ENCODE data around the gene BABAM1.
"Not testable (repeated sequence)": the region's sequence is repeated elsewhere in the genome, so short reads cannot be mapped to it uniquely, and the experiment has no call there.

BABAM1 gene

DNA sequence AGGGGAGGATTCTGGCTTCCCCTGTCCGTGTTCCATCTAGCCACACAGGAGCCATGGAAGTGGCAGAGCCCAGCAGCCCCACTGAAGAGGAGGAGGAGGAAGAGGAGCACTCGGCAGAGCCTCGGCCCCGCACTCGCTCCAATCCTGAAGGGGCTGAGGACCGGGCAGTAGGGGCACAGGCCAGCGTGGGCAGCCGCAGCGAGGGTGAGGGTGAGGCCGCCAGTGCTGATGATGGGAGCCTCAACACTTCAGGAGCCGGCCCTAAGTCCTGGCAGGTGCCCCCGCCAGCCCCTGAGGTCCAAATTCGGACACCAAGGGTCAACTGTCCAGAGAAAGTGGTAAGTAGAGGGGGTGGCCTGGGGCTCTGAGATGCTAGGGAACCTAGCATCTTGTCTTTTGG is 1.5 kb downstream of the BABAM1 start:
- DNase-seq (ENCODE audit: low spot score): no peak

DNA sequence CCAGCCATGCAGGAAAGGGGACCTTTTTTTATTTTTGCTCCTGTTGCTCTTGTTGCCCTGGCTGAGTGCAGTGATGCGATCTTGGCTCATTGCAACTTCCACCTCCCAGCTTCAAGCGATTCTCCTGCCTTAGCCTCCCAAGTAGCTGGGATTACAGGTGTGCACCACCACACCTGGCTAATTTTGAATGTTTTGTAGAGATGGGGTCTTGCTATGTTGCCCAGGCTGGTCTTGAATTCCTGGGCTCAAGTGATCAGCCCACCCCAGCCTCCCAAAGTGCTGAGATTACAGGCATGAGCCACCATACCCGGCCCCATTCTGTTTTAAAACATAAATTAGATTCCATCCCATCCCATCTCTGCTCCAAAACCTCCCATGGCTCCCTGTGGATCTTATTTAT is 7.6 kb downstream of the BABAM1 start:
- DNase-seq (ENCODE audit: low spot score): not testable (repeated sequence)

DNA sequence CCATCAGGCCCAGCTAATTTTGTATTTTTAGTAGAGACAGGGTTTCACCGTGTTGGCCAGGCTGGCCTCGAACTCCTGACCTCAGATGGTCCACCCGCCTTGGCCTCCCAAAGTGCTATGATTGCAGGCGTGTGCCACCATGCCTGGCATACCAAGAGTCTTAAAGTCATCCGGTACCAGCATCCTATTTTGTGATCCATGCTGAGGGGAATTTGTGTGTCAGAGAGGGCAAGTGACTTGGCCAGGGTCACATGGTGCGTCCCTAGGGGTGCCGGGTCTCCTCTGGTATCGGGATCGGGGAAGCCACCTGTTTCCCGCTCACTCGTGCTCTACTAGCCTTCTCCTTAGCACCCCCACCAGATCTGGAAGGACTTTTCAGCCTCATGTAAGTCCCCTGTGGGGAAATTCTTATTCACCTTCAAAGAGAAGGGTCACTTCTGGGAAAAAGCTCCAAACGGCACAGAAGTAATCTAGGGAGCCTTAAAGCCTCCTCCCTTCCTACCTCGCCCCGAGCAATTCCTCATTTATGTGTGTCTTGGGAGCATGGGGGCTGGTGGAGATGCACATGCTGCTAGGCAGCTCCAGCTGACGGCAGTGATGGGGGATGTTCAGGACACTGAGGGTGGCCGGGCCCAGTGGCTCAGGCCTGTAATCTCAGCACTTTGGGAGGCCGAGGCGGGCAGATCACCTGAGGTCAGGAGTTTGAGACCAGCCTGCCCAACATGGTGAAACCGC is 8.4 kb downstream of the BABAM1 start:
- no peak for DNase-seq (ENCODE audit: low spot score)

DNA sequence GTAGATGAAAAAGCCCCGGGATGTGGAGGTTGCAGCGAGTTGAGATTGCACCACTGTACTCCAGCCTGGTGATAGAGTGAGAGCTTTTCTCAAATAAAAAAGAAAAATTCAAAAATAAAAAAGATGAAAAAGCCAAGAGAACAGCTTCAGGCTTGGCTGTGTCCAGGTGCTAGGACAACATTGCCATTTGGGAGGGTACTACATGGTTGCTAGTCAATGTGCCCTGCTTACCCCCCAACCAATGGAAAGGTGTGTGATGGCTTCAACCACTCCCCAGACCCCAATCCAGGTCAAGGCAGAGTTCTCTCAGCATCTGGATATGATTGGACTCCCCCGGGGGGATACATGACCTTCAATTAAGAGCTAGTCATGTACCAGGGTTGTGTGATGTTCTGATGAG is 12.2 kb downstream of the BABAM1 start:
- no peak for DNase-seq (ENCODE audit: low spot score)

DNA sequence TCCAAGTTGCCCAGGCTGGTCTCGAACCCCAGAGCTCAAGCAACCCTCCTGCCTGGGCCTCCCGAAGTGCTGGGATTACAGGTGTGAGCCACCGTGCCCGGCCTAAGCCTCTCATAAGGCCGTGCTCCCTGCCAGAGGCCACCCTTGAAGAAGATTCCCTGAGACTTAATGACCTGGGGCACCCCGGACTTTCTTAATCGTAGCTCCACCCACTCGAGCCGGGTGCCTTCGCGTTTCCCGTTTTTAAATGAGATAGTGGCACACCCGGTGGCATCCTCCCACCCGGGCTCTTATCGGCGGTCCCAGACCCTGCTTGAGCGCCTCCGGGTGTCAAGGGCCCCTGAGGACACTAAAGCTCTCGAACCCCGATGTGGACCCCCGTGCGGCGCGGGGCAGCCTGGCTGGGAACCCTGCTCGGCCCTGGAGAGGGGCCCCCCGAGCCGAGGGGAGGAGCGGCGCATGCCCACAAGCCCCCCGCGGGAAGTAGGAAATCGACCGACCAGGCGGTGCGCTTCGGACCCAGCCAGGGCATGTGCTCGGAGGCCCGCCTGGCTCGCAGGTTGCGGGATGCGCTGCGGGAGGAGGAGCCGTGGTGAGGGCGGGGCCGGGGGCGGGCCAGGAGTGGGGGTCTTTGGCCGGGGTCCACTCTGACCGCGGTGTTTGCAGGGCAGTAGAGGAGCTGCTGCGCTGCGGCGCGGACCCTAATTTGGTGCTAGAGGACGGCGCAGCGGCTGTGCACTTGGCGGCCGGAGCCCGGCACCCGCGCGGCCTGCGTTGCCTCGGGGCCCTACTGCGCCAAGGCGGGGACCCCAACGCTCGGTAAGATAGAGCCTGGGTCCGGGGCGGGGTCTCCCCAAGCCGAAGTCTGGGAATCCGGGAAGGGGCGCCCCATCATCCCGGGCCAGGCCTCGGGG is 14.4 kb downstream of the BABAM1 start, which contains the start of gene ANKLE1:
TSS of gene ANKLE1 (plus strand) at position 511 of the 914 bp plus-strand sequence. CDS start at position 531, 20 bp downstream.
- DNase-seq (ENCODE audit: low spot score): no peak

DNA sequence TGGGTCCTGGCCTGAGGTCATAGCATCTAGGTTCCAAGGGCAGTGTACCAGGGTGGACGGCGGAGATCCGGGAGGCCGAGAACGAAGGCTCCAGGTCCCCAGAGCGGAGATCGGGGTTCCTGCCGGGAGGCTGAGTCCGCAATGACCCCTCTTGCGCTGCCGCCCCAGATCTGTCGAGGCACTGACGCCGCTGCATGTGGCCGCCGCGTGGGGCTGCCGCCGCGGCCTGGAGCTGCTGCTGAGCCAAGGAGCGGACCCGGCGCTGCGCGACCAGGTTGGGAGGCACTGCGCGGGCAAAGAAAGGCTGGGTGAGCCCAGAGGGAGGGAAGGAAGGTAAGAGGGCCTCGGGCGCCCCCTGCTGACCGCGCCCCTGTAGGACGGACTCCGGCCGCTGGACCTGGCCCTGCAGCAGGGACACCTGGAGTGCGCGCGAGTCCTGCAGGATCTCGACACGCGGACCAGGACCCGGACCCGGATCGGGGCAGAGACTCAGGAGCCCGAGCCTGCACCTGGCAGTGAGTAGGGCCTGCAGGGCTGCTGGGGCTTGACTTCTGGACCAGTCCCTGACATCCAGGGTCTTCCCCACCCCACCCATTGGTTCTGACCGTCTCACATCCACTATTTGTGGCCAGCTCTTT is 15.4 kb downstream of the BABAM1 start:
- DNase-seq (ENCODE audit: low spot score): peak; percentile 82

DNA sequence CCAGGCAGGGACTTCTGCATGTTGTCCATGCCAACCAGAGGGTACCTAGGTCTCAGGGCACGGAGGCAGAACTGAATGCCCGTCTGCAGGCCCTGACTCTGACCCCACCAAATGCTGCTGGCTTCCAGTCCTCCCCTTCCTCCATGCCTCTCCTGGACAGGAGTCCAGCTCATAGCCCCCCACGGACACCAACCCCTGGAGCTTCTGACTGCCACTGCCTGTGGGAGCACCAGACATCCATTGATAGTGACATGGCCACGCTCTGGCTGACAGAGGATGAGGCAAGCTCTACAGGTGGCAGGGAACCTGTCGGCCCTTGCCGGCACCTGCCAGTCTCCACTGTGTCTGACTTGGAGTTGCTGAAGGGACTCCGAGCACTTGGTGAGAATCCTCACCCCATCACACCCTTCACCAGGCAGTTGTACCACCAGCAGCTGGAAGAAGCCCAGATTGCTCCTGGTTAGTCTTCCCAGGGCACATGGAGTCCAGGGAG is 16.3 kb downstream of the BABAM1 start:
- DNase-seq (ENCODE audit: low spot score): no peak

DNA sequence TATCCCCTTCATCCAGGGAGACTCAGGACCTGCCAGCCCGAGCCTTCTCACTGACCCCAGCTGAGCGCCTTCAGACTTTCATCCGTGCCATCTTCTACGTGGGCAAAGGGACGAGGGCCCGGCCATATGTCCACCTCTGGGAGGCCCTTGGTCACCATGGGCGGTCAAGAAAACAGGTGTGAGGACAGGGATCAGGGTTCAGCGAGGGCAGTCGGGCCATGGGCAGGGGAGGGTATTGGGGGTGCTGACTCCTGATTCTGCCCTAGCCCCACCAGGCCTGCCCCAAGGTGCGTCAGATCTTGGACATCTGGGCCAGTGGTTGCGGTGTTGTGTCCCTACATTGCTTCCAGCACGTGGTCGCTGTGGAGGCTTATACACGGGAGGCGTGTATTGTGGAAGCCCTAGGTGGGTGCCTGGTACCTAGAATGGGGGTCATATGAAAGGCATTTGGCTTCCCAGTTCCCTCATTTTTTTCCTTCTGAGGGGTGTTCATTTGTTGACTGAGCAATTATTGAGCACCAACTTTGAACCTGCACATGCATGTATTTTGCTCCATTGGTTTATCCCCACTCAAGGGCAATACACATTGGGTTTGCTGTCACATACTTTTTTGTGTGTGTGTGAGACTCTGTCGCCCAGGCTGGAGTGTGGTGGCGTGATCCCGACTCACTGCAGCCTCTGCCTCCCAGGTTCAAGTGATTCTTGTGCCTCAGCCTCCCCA is 18.3 kb downstream of the BABAM1 start:
- DNase-seq (ENCODE audit: low spot score): no peak

DNA sequence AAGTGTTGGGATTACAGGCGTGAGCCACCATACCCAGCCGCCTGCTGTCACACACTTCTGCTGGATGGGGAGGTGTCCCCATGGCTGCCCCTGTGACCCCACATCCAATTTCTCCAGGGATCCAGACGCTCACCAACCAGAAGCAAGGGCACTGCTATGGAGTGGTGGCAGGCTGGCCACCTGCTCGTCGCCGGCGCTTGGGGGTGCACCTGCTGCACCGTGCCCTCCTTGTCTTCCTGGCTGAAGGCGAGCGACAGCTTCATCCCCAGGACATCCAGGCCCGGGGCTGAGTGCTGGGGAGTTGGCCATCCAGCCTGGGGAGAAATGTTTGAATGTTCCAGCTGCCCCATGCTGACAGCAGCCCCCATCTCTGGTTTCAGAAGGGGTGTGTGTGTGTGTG is 19.0 kb downstream of the BABAM1 start:
- DNase-seq (ENCODE audit: low spot score): no peak

DNA sequence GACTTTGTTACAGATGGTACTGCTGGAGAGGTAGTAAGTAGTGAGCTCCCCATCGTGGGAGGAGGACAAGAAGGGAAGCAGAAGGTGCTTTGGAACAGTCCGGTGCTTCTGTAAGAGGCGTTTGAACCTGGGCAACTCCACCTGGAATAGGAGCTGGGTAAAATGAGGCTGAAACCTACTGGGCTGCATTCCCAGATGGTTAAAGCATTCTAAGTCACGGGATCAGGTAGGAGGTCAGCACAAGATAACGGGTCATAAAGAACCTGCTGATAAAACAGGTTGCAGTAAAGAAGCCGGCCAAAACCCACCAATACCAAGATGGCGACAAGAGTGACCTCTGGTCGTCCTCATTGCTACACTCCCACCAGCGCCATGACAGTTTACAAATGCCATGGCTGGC is 19.5 kb downstream of the BABAM1 start:
- DNase-seq (ENCODE audit: low spot score): no peak

DNA sequence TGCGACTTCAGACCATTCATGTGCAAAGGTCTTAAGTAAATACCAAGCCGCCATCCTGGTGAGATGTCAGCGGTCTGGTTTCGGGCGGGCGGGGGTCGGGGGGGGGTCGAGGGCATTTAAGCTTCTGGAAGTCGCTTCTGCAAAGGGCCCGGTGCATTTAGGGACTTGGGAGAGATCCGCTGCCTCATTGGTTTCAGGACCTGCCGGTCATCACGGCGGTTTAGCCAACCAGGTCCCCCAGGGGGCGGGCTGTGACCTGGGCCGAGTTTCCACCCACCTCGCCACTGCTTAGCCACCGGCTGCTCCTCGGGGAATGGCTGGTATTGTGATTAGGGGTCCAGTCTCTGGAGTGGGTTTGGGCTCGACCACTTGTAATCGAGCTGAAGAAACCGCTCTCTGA is 22.2 kb downstream of the BABAM1 start:
- DNase-seq (ENCODE audit: low spot score): peak; percentile 83

DNA sequence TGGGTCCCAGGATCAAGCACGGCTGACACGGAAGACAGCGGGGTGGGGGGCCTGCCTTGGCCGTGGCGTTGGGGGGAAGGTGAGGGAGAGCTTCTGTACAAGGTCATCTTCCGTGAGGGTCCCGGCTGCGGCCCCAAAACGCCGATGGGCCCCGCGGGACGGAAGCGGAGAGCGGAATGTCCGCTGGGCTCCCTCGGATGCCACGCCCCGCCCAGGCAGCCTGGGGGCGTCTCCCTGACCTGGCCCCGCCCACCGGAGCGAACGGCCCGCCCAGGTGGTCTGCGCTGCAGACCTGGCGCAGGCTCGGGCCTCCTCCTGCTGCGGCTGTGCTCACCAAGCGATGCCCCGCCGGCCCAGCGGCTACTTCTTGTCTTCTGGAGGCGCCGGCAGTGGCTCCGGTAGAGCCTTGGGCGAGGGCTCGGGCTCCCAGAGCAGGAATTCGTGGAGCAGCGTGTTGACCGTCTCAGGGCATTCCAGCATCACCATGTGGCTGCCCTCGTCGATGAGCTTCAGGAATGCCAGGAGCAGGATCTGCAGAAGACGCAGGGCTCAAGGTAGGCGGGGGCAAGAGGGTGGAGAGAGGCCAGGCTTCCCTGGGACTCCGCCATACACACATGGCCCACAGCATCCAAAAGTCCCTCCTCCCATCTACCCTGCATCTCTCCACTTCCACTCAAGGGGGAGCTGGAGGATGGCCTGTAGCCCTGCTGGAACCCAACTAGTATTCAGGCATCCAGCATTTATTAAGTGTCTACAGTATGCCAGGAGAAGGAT is 25.2 kb downstream of the BABAM1 start:
- peak; percentile 85 for DNase-seq (ENCODE audit: low spot score)

DNA sequence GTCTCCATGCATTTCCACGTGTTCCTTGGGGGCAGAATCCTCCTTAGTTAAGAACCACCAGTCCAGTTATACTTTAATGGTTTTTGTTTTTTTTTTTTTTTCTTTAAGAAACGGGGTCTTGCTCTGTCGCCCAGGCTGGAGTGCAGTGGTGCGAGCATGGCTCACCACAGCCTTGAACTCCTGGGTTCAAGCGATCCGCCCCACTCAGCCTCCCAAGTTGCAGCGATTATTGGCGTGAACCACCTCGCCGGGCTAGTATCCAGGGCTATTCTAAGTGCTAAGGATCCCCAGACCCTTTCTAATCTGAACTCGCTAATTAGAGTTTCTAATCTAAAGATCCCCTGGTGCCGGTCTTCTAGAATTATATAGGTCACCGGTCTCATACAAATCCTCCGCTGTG is 26.4 kb downstream of the BABAM1 start:
- DNase-seq (ENCODE audit: low spot score): no peak

DNA sequence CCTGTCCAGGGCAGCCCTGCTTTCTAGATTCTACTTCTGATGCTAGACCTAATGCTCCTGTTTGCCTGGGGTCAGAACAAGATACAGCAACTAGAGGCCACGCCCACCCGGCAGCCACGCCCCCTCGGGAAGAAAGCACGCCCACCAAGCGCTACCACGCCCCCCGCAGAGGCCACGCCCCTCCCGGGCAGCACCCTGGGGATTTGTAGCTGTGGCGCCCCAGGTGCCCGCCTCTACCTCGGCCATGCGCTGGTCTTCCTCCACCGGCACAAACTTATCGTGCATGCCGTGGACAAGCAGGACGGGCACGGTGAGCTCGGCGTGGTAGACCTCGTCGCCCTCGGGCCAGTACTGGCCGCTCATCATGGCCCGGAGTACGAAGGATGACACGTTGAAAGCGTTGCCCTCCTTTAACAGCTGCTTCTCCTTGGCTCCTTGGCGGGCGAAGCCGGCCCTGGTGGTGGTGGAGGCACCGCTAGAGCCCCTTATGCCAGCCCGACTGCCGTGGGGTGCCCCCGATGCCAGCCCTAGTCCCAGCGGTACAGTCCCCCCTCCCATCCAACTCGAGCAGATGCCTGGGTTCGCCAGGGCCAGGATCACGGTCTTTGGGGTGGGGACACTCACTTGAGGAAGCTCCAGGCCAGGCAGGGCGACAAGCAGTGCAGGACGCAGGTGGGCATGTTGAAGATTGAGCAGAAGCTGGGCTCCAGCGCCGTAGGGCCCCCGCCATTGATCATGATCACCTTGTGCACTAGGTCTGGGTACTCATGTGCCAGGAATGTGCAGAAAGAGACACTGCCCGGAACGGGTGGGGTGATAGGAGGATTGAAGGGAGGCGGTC is 27.0 kb downstream of the BABAM1 start:
- DNase-seq (ENCODE audit: low spot score): no peak

DNA sequence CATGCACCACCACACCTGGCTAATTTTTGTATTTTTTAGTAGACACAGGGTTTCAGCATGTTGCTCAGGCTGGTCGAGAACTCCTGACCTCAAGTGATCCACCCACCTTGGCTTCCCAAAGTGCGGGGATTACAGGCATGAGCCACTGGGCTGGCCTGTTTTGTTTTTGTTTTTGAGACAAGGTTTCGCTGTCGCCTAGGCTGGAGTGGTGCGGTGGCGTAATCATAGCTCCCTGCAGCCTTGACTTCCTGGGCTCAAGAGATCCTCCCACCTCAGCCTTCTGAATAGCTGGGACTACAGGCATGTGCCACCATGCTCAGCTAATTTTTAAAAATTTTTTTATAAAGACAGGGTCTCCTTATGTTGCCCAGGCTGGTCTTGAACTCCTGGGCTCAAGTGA is 28.3 kb downstream of the BABAM1 start:
- not testable (repeated sequence) for DNase-seq (ENCODE audit: low spot score)

DNA sequence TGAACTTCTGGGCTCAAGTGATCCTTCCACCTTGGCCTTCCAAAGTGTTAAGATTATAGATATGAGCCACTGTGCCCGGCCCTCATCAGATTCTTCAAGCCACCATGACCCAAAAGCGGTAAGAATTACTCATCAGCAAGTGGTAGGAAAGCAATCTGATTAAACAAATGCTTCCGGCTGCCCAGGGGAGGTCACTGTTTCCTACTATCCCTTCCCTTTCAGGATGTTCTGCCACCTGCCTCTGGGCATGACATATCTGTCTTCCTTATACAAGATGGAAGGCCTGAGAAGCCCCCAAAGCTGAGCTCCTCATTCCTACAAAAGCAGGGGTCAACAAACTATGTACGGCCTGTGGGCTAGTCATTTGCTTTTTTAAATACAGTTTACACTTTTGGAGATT is 29.0 kb downstream of the BABAM1 start:
- no peak for DNase-seq (ENCODE audit: low spot score)

DNA sequence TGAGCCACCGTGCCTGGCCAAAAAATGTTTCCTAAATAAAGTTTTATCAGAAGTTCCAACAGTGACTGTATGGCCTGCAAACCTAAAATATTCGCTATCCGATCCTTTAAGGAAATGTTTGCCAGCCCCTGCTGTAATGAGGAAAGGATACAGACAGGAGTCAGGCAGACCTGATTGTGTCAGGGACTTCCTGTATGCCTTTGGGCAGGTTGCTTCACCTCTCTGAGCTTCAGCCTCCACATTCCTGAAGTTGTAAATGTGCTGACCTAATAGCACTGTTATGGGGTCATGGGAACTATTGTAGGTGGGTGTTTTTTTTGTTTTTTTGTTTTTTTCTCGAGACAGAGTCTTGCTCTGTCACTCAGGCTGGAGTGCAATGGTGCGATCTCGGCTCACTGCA is 29.7 kb downstream of the BABAM1 start:
- no peak for DNase-seq (ENCODE audit: low spot score)

DNA sequence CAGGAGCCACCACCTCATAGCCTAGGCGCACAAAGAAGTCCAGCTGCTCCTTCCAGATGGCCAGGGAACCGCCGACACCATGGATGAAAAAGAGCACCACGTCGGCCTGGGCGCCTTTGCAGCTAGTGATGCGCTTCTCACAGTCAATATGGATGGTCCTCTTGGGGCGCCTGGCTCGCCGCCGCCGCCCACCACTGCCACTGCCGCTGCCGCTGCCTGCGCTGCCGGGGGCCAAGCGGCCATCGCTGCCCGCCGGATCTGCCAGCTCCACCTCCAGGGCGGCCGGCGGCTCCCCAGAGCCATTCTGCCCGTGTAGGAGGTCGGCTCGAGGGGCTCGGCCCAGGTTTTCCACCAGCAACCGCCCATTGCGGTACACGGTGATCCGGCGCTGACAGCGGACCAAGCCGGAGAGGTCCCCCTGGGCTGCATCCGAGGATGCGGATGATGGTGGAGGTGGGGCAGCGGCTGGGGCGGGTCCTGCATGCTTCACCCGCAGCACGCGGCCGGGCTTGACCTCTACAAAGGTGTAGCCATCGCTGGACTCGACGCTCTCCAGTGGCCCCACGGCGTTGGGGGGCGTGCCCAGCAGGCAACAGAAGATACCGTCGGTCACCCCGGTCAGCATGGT is 33.9 kb downstream of the BABAM1 start:
- DNase-seq (ENCODE audit: low spot score): no peak
